Activated T-cell treated with anti-CD3 and anti-CD28 coated beads, Interleukin-2, amount 50 U/mL, for 72 hours (primary cell): ENCODE data around the gene MTF1. TPM values are rescaled to one million over a fixed set of nuclear protein-coding genes. Genes with fewer than 3 reads are reported as not detected.
"Not testable (repeated sequence)": the region's sequence is repeated elsewhere in the genome, so short reads cannot be mapped to it uniquely, and the experiment has no call there.

Experiments used
- ATAC-seq, 2 donors: fragments of 150-1000 bp; cut with Tn5 transposase; replicated peaks in 1 of 2; 2 replicates each; pipeline ENCODE4 v1.10.0; 2021; ENCODE audit warnings: moderate library complexity in 2 of 2, mild to moderate bottlenecking in 1 of 2
- DNase-seq, 2 donors: peaks; one replicate each; pipeline ENCODE4 v3.0.0; 2021 to 2022; ENCODE audit warnings: mixed read lengths in 1 of 2
- H3K27ac Mint-ChIP-seq: one replicate; pipeline ENCODE4 v1.8.0; 2022; ENCODE audit warnings: mild to moderate bottlenecking, moderate library complexity, mixed read lengths
- H3K27me3 Mint-ChIP-seq: one replicate; pipeline ENCODE4 v1.8.0; 2022; ENCODE audit warnings: low read depth, mixed read lengths
- H3K36me3 Mint-ChIP-seq, 2 donors: one replicate each; pipeline ENCODE4 v1.8.0; 2022; ENCODE audit warnings: mixed read lengths in 2 of 2, mild to moderate bottlenecking in 1 of 2; ENCODE audit not compliant: insufficient read depth in 2 of 2
- H3K4me1 Mint-ChIP-seq: one replicate; pipeline ENCODE4 v1.8.0; 2022; ENCODE audit warnings: low read depth, mixed read lengths
- H3K4me3 Mint-ChIP-seq, 2 donors: one replicate each; pipeline ENCODE4 v1.8.0; 2022; ENCODE audit warnings: mild to moderate bottlenecking in 2 of 2, mixed read lengths in 2 of 2, moderate library complexity in 2 of 2
- H3K9me3 Mint-ChIP-seq, 2 donors: one replicate each; pipeline ENCODE4 v1.8.0; 2022; ENCODE audit warnings: mixed read lengths in 2 of 2
- total RNA-seq, 2 donors: library from RNA; stranded (reverse); gene quantifications; one replicate each; pipeline ENCODE4 v1.2.3, GENCODE V29; 2022

The MTF1 gene
- total RNA-seq = 10 to 100 TPM; 26.8 to 28.1 TPM

DNA sequence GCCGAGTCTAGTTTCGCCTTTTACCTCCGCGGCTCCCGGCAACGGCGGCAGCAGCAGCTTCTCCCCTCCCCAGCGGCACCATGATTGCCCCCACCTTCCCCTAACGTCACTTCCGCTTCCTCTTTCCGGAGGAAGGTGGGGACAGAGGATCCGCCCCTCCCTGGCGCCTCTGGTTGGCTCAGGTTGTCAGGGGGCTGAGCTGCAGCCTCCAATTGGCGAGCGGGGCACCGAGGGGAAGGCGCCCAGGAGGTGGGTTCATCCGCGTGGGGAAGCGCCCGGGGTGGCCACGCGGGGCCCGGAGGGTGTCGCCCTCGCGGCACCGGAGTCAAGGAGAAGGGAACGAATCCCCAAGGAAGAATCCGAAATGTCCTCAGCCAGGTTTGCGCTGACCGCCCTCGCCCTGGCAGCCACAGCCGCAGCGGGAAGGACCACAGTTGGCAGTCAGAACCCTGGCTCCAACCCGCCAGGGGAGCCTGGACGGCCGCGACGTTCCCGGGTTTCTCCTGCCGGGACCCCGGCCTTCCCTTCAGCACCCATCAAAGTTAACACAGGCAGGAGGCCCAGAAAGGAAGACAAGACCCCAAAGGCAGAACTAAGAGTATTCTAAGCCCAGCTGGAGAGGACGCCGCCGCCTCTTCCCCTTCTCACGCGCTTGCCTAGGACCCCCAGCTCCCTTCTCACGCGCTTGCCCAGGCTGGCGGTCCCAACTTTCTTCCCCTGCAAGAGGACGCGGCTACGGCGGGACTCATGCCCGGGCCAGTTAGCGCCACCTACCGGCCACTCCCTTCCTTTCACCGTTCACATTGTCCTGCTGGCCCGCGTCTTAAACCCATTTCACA lies at the start of gene MTF1:
MTF1 (minus strand) TSS at position 86 of the 839 bp plus-strand sequence. CDS start 1,934 bp downstream, outside the sequence.
- peak; percentile 96 to 98 for ATAC-seq
- DNase-seq = peak; percentile 96 to 98
- H3K36me3 Mint-ChIP-seq = peaks cover 12 to 18% of the 10 kb centered on the region in 2 donors
- no peaks in the 10 kb centered on the region for H3K9me3 Mint-ChIP-seq
- H3K4me1 Mint-ChIP-seq = peaks cover 50% of the 10 kb centered on the region
- H3K27ac Mint-ChIP-seq = peak within 1 kb of the TSS; percentile 96
- H3K4me3 Mint-ChIP-seq = peak within 1 kb of the TSS; percentile 92 to 94
- no peaks in the 10 kb centered on the region for H3K27me3 Mint-ChIP-seq

DNA sequence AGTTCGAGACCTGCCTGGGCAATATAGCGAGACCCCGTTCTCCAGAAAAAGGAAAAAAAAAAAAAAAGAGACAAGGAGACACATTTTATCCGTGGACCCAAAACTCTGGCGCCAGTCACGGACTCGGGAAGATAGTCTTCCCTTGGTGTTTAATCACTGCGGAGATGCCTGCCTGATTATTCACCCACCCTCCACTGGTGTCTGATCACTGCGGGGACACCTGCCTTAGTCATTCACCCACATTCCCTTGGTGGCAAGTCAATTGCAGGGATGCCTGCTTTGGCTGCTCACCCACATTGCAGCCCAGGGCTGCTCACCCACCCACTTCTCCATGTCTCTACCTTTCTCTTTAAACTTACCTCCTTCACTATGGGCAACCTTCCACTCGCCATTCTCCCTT lies 49.1 kb upstream of the MTF1 start:
- not testable (repeated sequence) for H3K27ac Mint-ChIP-seq, H3K4me3 Mint-ChIP-seq, ATAC-seq, DNase-seq, H3K27me3 Mint-ChIP-seq, H3K4me1 Mint-ChIP-seq, H3K9me3 Mint-ChIP-seq
- H3K36me3 Mint-ChIP-seq = peaks cover 6 to 26% of the 10 kb centered on the region in 2 donors

DNA sequence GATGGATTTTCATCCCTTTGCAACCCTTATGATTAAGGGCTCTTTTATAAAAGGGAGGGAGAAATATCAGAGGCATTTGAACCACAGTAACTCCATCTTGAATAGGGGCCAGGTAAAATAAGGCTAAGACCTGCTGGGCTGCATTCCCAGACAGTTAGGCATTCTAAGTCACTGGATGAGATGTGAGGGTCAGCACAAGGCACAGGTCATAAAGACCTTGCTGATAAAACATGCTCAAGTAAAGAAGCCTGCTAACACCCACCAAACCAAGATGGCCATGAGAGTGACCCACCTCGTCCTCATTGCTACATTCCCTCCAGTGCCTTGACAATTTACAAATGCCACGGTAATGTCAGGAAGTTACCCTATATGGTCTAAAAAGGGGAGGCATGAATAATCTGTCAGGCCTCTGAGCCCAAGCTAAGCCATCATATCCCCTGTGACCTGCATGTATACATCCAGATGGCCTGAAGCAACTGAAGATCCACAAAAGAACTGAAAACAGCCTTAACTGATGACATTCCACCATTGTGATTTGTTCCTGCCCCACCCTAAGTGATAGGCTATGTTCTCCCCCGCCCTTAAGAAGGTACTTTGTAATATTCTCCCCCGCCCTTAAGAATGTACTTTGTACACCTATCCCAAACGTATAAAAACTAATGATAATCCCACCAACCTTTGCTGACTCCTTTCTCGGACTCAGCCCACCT lies 48.2 kb upstream of the MTF1 start:
- H3K4me1 Mint-ChIP-seq, DNase-seq, H3K27ac Mint-ChIP-seq, ATAC-seq, H3K9me3 Mint-ChIP-seq, H3K27me3 Mint-ChIP-seq, H3K4me3 Mint-ChIP-seq: not testable (repeated sequence)
- peaks cover 6 to 26% of the 10 kb centered on the region in 2 donors for H3K36me3 Mint-ChIP-seq

- Mint-ChIP-seq H3K4me1 (peaks cover 12% of the 10 kb centered on the region), H3K36me3 (peaks cover 7 to 26% of the 10 kb centered on the region in 2 donors)
- not testable (repeated sequence) for H3K27me3 Mint-ChIP-seq, DNase-seq, H3K27ac Mint-ChIP-seq, H3K4me3 Mint-ChIP-seq, ATAC-seq, H3K9me3 Mint-ChIP-seq
These were observed 47.2 kb upstream of the MTF1 start for GRCh38 chr1:37906591-37906990.

DNA sequence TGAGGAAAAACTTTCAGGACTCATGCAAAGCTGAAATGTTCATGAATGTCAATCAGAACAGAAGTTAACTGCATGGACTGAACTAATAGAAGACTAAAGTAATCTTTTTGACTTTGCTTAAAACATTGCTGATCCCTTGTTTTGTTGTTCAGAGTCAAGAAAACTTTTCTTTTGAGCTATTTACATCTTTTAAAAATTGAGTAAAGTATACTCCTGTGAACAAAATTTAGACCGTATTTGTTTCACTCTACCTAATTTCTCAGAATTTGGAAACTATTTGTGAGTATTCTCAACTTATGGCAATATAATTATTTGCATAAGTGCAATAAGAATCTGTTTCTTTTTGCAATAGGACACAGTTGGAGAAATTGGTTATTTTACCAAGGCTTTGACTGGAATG lies 46.3 kb upstream of the MTF1 start:
- H3K27ac Mint-ChIP-seq = no peak overlapping the region
- DNase-seq (no peak), ATAC-seq (no peak)
- H3K36me3 Mint-ChIP-seq = peaks cover 9 to 29% of the 10 kb centered on the region in 2 donors
- H3K4me1 Mint-ChIP-seq = peaks cover 14% of the 10 kb centered on the region
- no peak overlapping the region for H3K4me3 Mint-ChIP-seq
- peaks cover 7 to 8% of the 10 kb centered on the region in 2 donors for H3K9me3 Mint-ChIP-seq
- H3K27me3 Mint-ChIP-seq = no peaks in the 10 kb centered on the region

DNA sequence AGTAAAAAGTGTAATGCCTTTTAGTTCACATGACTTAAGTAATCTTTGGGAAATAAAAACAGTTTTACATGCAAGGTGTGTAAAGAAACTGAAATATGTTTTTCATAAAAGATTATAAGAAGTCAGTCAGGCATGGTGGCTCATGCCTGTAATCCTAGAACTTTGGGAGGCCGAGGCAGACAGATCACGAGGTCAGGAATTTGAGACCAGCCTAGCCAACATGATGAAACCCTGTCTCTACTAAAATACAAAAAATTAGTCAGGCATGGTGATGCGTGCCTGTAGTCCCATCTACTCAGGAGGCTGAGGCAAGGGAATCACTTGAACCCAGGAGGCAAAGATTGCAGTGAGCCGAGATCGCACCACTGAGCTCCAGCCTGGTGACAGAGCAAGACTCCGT lies 44.5 kb upstream of the MTF1 start:
- H3K27me3 Mint-ChIP-seq, H3K9me3 Mint-ChIP-seq, ATAC-seq, DNase-seq, H3K4me3 Mint-ChIP-seq, H3K27ac Mint-ChIP-seq: not testable (repeated sequence)
- peaks cover 14% of the 10 kb centered on the region for H3K4me1 Mint-ChIP-seq
- peaks cover 9 to 27% of the 10 kb centered on the region in 2 donors for H3K36me3 Mint-ChIP-seq

- H3K36me3 Mint-ChIP-seq = peaks cover 3 to 21% of the 10 kb centered on the region in 2 donors
- DNase-seq (no peak), ATAC-seq (no peak)
- H3K27ac Mint-ChIP-seq = no peak overlapping the region
- H3K4me1 Mint-ChIP-seq = peaks cover 14% of the 10 kb centered on the region
- H3K9me3 Mint-ChIP-seq = peaks cover 2% of the 10 kb centered on the region in 2 donors
- H3K27me3 Mint-ChIP-seq = no peaks in the 10 kb centered on the region
- H3K4me3 Mint-ChIP-seq = no peak overlapping the region
These were observed 43.6 kb upstream of the MTF1 start for GRCh38 chr1:37902983-37903382.

- DNase-seq (no peak), ATAC-seq (no peak)
- Mint-ChIP-seq H3K4me1 (peaks cover 14% of the 10 kb centered on the region), H3K27ac (peak overlapping the region; percentile 90), H3K36me3 (peaks cover 3 to 9% of the 10 kb centered on the region in 2 donors), H3K4me3 (peak overlapping the region in 1 of 2 donors; percentile 16), H3K9me3 (no peaks in the 10 kb centered on the region), H3K27me3 (no peaks in the 10 kb centered on the region)
These were observed 42.5 kb upstream of the MTF1 start for GRCh38 chr1:37901893-37902225.

DNA sequence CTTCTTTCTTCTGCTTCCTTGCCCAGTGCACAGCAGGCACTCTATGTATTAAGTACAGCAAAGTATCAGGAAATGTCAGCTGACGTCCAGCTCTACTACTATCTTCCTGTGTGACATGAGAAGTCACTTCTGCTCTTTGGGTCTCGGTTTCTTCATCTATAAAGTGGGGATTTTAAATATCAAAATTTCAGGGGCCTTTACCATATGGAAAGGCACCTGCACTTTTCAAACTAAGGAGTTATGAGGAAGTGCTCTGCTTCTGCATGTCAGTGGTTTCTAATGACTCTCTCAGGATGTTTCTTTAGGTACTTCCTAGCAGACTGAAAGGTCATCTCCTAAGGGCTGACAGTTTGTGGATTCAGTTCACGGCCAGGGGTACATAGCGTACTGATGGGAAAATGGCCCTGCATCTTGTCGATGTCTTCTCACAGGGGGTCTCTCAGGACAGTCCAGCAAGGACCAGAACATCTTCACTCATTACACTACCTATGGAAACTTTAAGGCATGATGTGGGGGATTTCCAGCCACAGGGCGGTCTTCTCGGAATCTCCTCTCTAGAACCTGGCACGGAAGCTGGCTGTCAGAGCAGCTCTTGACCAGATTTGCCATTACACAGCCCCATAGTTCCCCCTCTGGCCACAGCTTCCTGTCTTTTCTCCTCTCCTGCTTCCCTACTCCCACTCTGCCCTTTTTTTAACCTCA lies 42.0 kb upstream of the MTF1 start:
- ATAC-seq (no peak), DNase-seq (no peak)
- H3K36me3 Mint-ChIP-seq = peaks cover 3 to 6% of the 10 kb centered on the region in 2 donors
- no peaks in the 10 kb centered on the region for H3K9me3 Mint-ChIP-seq
- no peaks in the 10 kb centered on the region for H3K27me3 Mint-ChIP-seq
- H3K4me3 Mint-ChIP-seq = peak overlapping the region in 1 of 2 donors; percentile 16
- peaks cover 14% of the 10 kb centered on the region for H3K4me1 Mint-ChIP-seq
- H3K27ac Mint-ChIP-seq = peak overlapping the region; percentile 90

- DNase-seq, H3K9me3 Mint-ChIP-seq, H3K36me3 Mint-ChIP-seq, ATAC-seq, H3K4me3 Mint-ChIP-seq, H3K27me3 Mint-ChIP-seq, H3K4me1 Mint-ChIP-seq, H3K27ac Mint-ChIP-seq: not testable (repeated sequence)
These were observed 38.2 kb upstream of the MTF1 start for GRCh38 chr1:37897563-37897962.

- Mint-ChIP-seq H3K36me3 (peaks cover 0 to 8% of the 10 kb centered on the region in 2 donors), H3K27me3 (no peaks in the 10 kb centered on the region), H3K4me1 (peaks cover 8% of the 10 kb centered on the region), H3K9me3 (no peaks in the 10 kb centered on the region), H3K4me3 (no peak overlapping the region), H3K27ac (no peak overlapping the region)
- ATAC-seq (no peak), DNase-seq (no peak)
These were observed 34.3 kb upstream of the MTF1 start for GRCh38 chr1:37893673-37894072.

GRCh38 chr1:37892151-37893047 lies 33.0 kb upstream of the MTF1 start:
- Mint-ChIP-seq H3K27ac (no peak overlapping the region), H3K9me3 (no peaks in the 10 kb centered on the region), H3K27me3 (no peaks in the 10 kb centered on the region), H3K4me3 (no peak overlapping the region), H3K4me1 (peaks cover 8% of the 10 kb centered on the region), H3K36me3 (peaks cover 0 to 7% of the 10 kb centered on the region in 2 donors)
- DNase-seq (no peak), ATAC-seq (no peak)
